Measurements from ENCODE around the gene TMEM187.

The TMEM187 gene

GRCh38 chrX:154021131-154021611, 48.6 kb downstream of the TMEM187 start:
- H3K36me3 ChIP-seq (ENCODE audit: control insufficient read depth in 2 of 2, insufficient read depth in 2 of 2, low read length in 2 of 2), result no peaks in the 10 kb centered on the region
- no peaks in the 10 kb centered on the region for H3K9me3 ChIP-seq (ENCODE audit: control insufficient read depth in 2 of 2, low read length in 2 of 2)
- peaks cover 28% of the 10 kb centered on the region for H3K4me1 ChIP-seq (ENCODE audit: control insufficient read depth, insufficient read depth, low read length)
- no peak overlapping the region for H3K4me3 ChIP-seq (ENCODE audit: low read length in 2 of 2)
- H3K9ac ChIP-seq (ENCODE audit: low read length in 2 of 2), result no peak overlapping the region
- no peak overlapping the region for H3K27ac ChIP-seq (ENCODE audit: low read length)
- peaks cover 0 to 9% of the 10 kb centered on the region in 2 donors for H3K27me3 ChIP-seq (ENCODE audit: control insufficient read depth in 1 of 2, insufficient read depth in 2 of 2, low read length in 2 of 2)

DNA sequence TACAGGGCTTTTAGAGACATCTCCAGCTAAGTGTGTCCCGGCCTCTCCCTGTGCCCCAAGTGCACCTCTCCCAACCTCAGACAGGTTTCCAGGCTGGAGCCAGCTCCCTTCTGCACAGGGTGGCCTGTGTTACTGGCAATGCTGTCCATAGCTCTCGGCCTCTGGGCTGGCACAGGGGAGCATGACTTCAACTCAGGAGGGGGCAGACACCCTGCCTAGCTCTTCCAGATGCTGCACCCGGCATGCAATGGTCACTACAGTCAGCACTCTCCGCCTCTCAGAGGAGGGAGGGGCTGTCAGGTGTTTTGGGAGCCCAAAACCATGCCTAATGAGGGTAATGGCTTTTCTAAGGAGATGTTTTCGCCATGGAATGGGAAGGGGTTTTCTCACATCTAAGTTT, 49.6 kb downstream of the TMEM187 start:
- no peak overlapping the region for H3K4me3 ChIP-seq (ENCODE audit: low read length in 2 of 2)
- H3K36me3 ChIP-seq (ENCODE audit: control insufficient read depth in 2 of 2, insufficient read depth in 2 of 2, low read length in 2 of 2), result peaks cover 0 to 3% of the 10 kb centered on the region in 2 donors
- no peaks in the 10 kb centered on the region for H3K9me3 ChIP-seq (ENCODE audit: control insufficient read depth in 2 of 2, low read length in 2 of 2)
- peaks cover 0 to 13% of the 10 kb centered on the region in 2 donors for H3K27me3 ChIP-seq (ENCODE audit: control insufficient read depth in 1 of 2, insufficient read depth in 2 of 2, low read length in 2 of 2)
- H3K4me1 ChIP-seq (ENCODE audit: control insufficient read depth, insufficient read depth, low read length), result peaks cover 28% of the 10 kb centered on the region
- H3K9ac ChIP-seq (ENCODE audit: low read length in 2 of 2), result no peak overlapping the region
- H3K27ac ChIP-seq (ENCODE audit: low read length), result no peak overlapping the region

- Histone ChIP-seq H3K9me3 (ENCODE audit: control insufficient read depth in 2 of 2, low read length in 2 of 2) (no peaks in the 10 kb centered on the region), H3K9ac (ENCODE audit: low read length in 2 of 2) (no peak overlapping the region), H3K4me3 (ENCODE audit: low read length in 2 of 2) (no peak overlapping the region), H3K36me3 (ENCODE audit: control insufficient read depth in 2 of 2, insufficient read depth in 2 of 2, low read length in 2 of 2) (peaks cover 3 to 5% of the 10 kb centered on the region in 2 donors), H3K27ac (ENCODE audit: low read length) (no peak overlapping the region), H3K4me1 (ENCODE audit: control insufficient read depth, insufficient read depth, low read length) (peaks cover 24% of the 10 kb centered on the region), H3K27me3 (ENCODE audit: control insufficient read depth in 1 of 2, insufficient read depth in 2 of 2, low read length in 2 of 2) (peaks cover 0 to 15% of the 10 kb centered on the region in 2 donors)
Observed at GRCh38 chrX:154023276-154024000, 50.9 kb downstream of the TMEM187 start.

GRCh38 chrX:154024271-154024670, 51.7 kb downstream of the TMEM187 start:
- Histone ChIP-seq H3K4me1 (ENCODE audit: control insufficient read depth, insufficient read depth, low read length) (peaks cover 17% of the 10 kb centered on the region), H3K4me3 (ENCODE audit: low read length in 2 of 2) (no peak overlapping the region), H3K9me3 (ENCODE audit: control insufficient read depth in 2 of 2, low read length in 2 of 2) (no peaks in the 10 kb centered on the region), H3K27me3 (ENCODE audit: control insufficient read depth in 1 of 2, insufficient read depth in 2 of 2, low read length in 2 of 2) (peaks cover 0 to 15% of the 10 kb centered on the region in 2 donors), H3K9ac (ENCODE audit: low read length in 2 of 2) (no peak overlapping the region), H3K27ac (ENCODE audit: low read length) (no peak overlapping the region), H3K36me3 (ENCODE audit: control insufficient read depth in 2 of 2, insufficient read depth in 2 of 2, low read length in 2 of 2) (peaks cover 5 to 7% of the 10 kb centered on the region in 2 donors)

GRCh38 chrX:154025230-154025629, 52.7 kb downstream of the TMEM187 start:
- Histone ChIP-seq H3K4me3 (ENCODE audit: low read length in 2 of 2) (no peak overlapping the region), H3K27me3 (ENCODE audit: control insufficient read depth in 1 of 2, insufficient read depth in 2 of 2, low read length in 2 of 2) (peaks cover 0 to 15% of the 10 kb centered on the region in 2 donors), H3K27ac (ENCODE audit: low read length) (no peak overlapping the region), H3K36me3 (ENCODE audit: control insufficient read depth in 2 of 2, insufficient read depth in 2 of 2, low read length in 2 of 2) (peaks cover 5 to 7% of the 10 kb centered on the region in 2 donors), H3K9ac (ENCODE audit: low read length in 2 of 2) (no peak overlapping the region), H3K9me3 (ENCODE audit: control insufficient read depth in 2 of 2, low read length in 2 of 2) (no peaks in the 10 kb centered on the region), H3K4me1 (ENCODE audit: control insufficient read depth, insufficient read depth, low read length) (peaks cover 15% of the 10 kb centered on the region)

GRCh38 chrX:154026136-154027021, 53.8 kb downstream of the TMEM187 start:
- Histone ChIP-seq H3K4me1 (ENCODE audit: control insufficient read depth, insufficient read depth, low read length) (peaks cover 5% of the 10 kb centered on the region), H3K27ac (ENCODE audit: low read length) (no peak overlapping the region), H3K9me3 (ENCODE audit: control insufficient read depth in 2 of 2, low read length in 2 of 2) (no peaks in the 10 kb centered on the region), H3K27me3 (ENCODE audit: control insufficient read depth in 1 of 2, insufficient read depth in 2 of 2, low read length in 2 of 2) (peaks cover 0 to 13% of the 10 kb centered on the region in 2 donors), H3K36me3 (ENCODE audit: control insufficient read depth in 2 of 2, insufficient read depth in 2 of 2, low read length in 2 of 2) (peaks cover 7 to 11% of the 10 kb centered on the region in 2 donors), H3K4me3 (ENCODE audit: low read length in 2 of 2) (no peak overlapping the region), H3K9ac (ENCODE audit: low read length in 2 of 2) (no peak overlapping the region)

GRCh38 chrX:154027022-154027402, 54.5 kb downstream of the TMEM187 start:
- H3K4me1 ChIP-seq (ENCODE audit: control insufficient read depth, insufficient read depth, low read length), result peaks cover 5% of the 10 kb centered on the region
- no peaks in the 10 kb centered on the region for H3K9me3 ChIP-seq (ENCODE audit: control insufficient read depth in 2 of 2, low read length in 2 of 2)
- no peak overlapping the region for H3K4me3 ChIP-seq (ENCODE audit: low read length in 2 of 2)
- peaks cover 10 to 18% of the 10 kb centered on the region in 2 donors for H3K36me3 ChIP-seq (ENCODE audit: control insufficient read depth in 2 of 2, insufficient read depth in 2 of 2, low read length in 2 of 2)
- H3K27me3 ChIP-seq (ENCODE audit: control insufficient read depth in 1 of 2, insufficient read depth in 2 of 2, low read length in 2 of 2), result peaks cover 0 to 13% of the 10 kb centered on the region in 2 donors
- no peak overlapping the region for H3K27ac ChIP-seq (ENCODE audit: low read length)
- H3K9ac ChIP-seq (ENCODE audit: low read length in 2 of 2), result no peak overlapping the region

GRCh38 chrX:154027986-154028385, 55.4 kb downstream of the TMEM187 start:
- Histone ChIP-seq H3K36me3 (ENCODE audit: control insufficient read depth in 2 of 2, insufficient read depth in 2 of 2, low read length in 2 of 2) (peaks cover 10 to 20% of the 10 kb centered on the region in 2 donors), H3K27me3 (ENCODE audit: control insufficient read depth in 1 of 2, insufficient read depth in 2 of 2, low read length in 2 of 2) (peaks cover 0 to 16% of the 10 kb centered on the region in 2 donors), H3K4me3 (ENCODE audit: low read length in 2 of 2) (no peak overlapping the region), H3K27ac (ENCODE audit: low read length) (no peak overlapping the region), H3K9me3 (ENCODE audit: control insufficient read depth in 2 of 2, low read length in 2 of 2) (no peaks in the 10 kb centered on the region), H3K9ac (ENCODE audit: low read length in 2 of 2) (no peak overlapping the region), H3K4me1 (ENCODE audit: control insufficient read depth, insufficient read depth, low read length) (peaks cover 13% of the 10 kb centered on the region)

DNA sequence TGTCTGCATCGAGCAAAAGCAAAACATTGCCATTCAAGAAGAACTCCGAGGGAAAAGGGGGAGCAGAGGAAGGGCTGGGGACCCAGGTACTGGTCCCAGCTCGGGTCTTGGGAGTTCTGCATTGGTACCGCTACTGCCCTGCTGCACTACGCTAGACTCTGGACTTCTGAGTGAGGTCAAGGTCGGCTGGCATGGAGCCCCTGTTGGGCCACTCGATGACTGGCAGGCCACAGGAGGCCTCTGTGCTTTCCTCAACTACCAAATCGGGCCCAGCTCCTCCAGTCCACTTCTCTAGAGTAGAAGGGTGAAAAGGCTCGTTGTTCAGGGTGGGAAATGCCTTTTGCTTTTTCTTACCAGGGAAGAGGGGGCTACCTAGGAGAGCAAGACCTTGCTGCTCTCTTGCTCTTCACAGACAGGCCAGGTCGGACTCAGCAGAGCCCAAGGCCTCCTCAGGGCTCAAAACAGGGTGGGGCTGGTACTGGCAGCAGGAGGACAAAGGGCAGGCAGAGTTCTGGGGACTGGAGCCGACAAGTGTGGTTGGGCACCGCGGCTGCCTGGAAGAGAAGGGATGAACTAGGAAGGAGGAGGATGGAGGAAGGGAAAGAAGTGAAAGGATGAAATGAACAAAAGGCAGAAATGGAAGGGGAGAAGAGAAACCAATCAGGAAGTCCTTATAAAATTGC, 56.1 kb downstream of the TMEM187 start:
- Histone ChIP-seq H3K4me1 (ENCODE audit: control insufficient read depth, insufficient read depth, low read length) (peaks cover 14% of the 10 kb centered on the region), H3K36me3 (ENCODE audit: control insufficient read depth in 2 of 2, insufficient read depth in 2 of 2, low read length in 2 of 2) (peaks cover 10 to 20% of the 10 kb centered on the region in 2 donors), H3K4me3 (ENCODE audit: low read length in 2 of 2) (no peak overlapping the region), H3K27ac (ENCODE audit: low read length) (no peak overlapping the region), H3K27me3 (ENCODE audit: control insufficient read depth in 1 of 2, insufficient read depth in 2 of 2, low read length in 2 of 2) (peaks cover 0 to 18% of the 10 kb centered on the region in 2 donors), H3K9ac (ENCODE audit: low read length in 2 of 2) (no peak overlapping the region), H3K9me3 (ENCODE audit: control insufficient read depth in 2 of 2, low read length in 2 of 2) (no peaks in the 10 kb centered on the region)

GRCh38 chrX:154029439-154029838, 56.9 kb downstream of the TMEM187 start:
- Histone ChIP-seq H3K27me3 (ENCODE audit: control insufficient read depth in 1 of 2, insufficient read depth in 2 of 2, low read length in 2 of 2) (peaks cover 0 to 13% of the 10 kb centered on the region in 2 donors), H3K4me3 (ENCODE audit: low read length in 2 of 2) (no peak overlapping the region), H3K9me3 (ENCODE audit: control insufficient read depth in 2 of 2, low read length in 2 of 2) (no peaks in the 10 kb centered on the region), H3K9ac (ENCODE audit: low read length in 2 of 2) (no peak overlapping the region), H3K36me3 (ENCODE audit: control insufficient read depth in 2 of 2, insufficient read depth in 2 of 2, low read length in 2 of 2) (peaks cover 10 to 20% of the 10 kb centered on the region in 2 donors), H3K27ac (ENCODE audit: low read length) (no peak overlapping the region), H3K4me1 (ENCODE audit: control insufficient read depth, insufficient read depth, low read length) (peaks cover 13% of the 10 kb centered on the region)

Measured in stomach smooth muscle (tissue), 2 donors.